Central memory CD8-positive, alpha-beta T cell (primary cell): ENCODE measurements around the gene UBE2Z.

ENCODE experiments used
- ATAC-seq: fragments of 150-1000 bp; cut with Tn5 transposase; replicated peaks from 2 replicates; pipeline ENCODE4 v1.10.0; 2022; ENCODE audit warnings: mild to moderate bottlenecking, moderate FRiP score, moderate number of reproducible peaks; ENCODE audit not compliant: poor library complexity, severe bottlenecking; ENCODE audit errors: extremely low read depth
- DNase-seq, 2 donors: peaks; one replicate each; pipeline ENCODE4 v3.0.0; 2021; ENCODE audit warnings: low spot score in 2 of 2
- H3K27ac Mint-ChIP-seq: one replicate; pipeline ENCODE4 v1.8.0; 2022; ENCODE audit warnings: low read depth, mild to moderate bottlenecking, moderate library complexity, mixed read lengths
- H3K27me3 Mint-ChIP-seq: one replicate; pipeline ENCODE4 v1.8.0; 2022; ENCODE audit warnings: mixed read lengths
- H3K36me3 Mint-ChIP-seq: one replicate; pipeline ENCODE4 v1.8.0; 2022; ENCODE audit warnings: mild to moderate bottlenecking, moderate library complexity, mixed read lengths; ENCODE audit not compliant: insufficient read depth
- H3K4me1 Mint-ChIP-seq: one replicate; pipeline ENCODE4 v1.8.0; 2022; ENCODE audit warnings: mixed read lengths
- H3K4me3 Mint-ChIP-seq: one replicate; pipeline ENCODE4 v1.8.0; 2022; ENCODE audit warnings: mild to moderate bottlenecking, moderate library complexity, mixed read lengths
- H3K9me3 Mint-ChIP-seq: one replicate; pipeline ENCODE4 v1.8.0; 2022; ENCODE audit warnings: mixed read lengths

The UBE2Z gene

GRCh38 chr17:48882272-48882671 is 25.9 kb upstream of the UBE2Z start:
- Mint-ChIP-seq H3K36me3 (no peaks in the 10 kb centered on the region), H3K27ac (no peak overlapping the region), H3K9me3 (no peaks in the 10 kb centered on the region), H3K27me3 (no peaks in the 10 kb centered on the region), H3K4me3 (no peak overlapping the region), H3K4me1 (no peaks in the 10 kb centered on the region)
- DNase-seq (no peak), ATAC-seq (no peak)

DNA sequence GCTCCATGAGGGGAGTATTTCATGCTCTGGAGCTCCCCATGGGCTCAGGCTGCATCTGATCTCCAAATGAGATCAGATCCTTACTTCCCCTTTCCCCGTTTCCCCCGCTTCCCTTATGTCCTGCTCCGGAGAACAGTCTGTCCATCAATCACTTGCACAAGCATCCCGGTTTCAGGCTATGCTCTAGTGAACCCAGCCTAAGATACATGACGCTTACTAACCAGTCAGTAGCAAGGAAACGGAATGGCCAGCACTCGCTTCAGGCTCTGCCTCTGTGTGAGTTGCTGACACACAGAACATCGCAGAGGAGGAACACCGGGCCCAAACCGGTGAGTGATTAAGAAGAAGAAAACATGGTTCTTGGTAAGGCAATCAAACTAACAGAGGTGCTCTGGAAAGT is 25.0 kb upstream of the UBE2Z start:
- Mint-ChIP-seq H3K4me1 (no peaks in the 10 kb centered on the region), H3K4me3 (no peak overlapping the region), H3K9me3 (no peaks in the 10 kb centered on the region), H3K27me3 (no peaks in the 10 kb centered on the region), H3K36me3 (no peaks in the 10 kb centered on the region), H3K27ac (no peak overlapping the region)
- DNase-seq, result no peak
- ATAC-seq, result no peak

DNA sequence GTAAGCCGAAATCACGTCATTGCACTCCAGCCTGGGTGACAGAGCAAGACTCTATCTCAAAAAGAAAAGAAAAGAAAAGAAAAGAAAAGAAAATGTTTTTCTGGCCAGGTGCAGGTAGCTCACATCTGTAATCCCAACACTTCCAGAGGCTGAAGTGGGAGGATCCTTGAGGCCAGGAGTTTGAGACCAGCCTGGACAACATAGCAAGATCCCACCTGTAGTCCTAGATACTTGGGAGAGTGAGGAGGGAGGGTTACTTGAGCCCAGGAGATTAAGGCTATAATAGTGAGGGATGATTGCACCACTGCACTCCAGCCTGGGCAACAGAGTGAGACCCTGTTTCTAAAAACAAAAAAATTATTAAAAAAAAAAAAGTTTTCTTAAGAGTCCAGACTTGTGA is 18.1 kb upstream of the UBE2Z start:
- Mint-ChIP-seq H3K4me1 (peaks cover 22% of the 10 kb centered on the region), H3K27ac (no peak overlapping the region), H3K27me3 (no peaks in the 10 kb centered on the region), H3K4me3 (no peak overlapping the region), H3K36me3 (peaks cover 19% of the 10 kb centered on the region), H3K9me3 (no peaks in the 10 kb centered on the region)
- ATAC-seq (no peak), DNase-seq (no peak)

DNA sequence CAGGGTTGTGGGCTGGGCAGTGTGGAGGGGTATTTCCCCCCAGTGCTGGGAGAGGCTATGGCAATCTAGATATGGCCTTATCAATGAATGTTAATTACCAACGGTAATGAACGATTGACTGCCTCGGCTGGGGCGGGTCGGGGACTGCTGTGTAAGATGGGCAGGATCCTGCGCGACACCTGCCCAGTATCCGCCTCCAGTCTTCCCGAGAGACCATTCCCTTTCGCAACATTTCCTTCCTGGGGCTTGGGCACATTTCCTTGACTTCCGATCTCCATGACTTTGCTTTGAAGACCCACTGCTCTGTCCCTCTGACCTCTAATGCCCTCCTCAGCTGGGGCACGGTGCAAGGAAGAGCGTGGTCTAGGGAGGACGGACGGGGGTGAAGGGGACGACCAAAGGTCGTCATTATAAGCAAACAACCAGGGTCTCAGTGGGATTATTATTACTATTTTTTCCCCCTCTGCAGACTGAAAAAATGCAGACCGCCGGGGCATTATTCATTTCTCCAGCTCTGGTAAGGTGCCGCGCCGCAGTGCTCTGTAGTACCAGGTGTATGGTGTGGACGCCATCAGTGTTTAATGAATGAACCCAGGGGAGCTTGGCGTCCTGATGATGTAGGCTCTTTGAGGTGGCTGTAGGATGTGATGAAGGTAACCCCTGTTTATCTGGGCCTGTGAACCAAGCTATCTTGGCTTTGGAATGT is 15.1 kb upstream of the UBE2Z start:
- H3K36me3 Mint-ChIP-seq, result peaks cover 28% of the 10 kb centered on the region
- H3K4me1 Mint-ChIP-seq, result peaks cover 22% of the 10 kb centered on the region
- H3K9me3 Mint-ChIP-seq, result no peaks in the 10 kb centered on the region
- H3K27me3 Mint-ChIP-seq, result no peaks in the 10 kb centered on the region
- peak overlapping the region; percentile 94 for H3K27ac Mint-ChIP-seq
- peak; percentile 47 for ATAC-seq
- no peak for DNase-seq
- peak overlapping the region; percentile 88 for H3K4me3 Mint-ChIP-seq

- DNase-seq (no peak), ATAC-seq (no peak)
- H3K4me1 Mint-ChIP-seq, result peaks cover 22% of the 10 kb centered on the region
- peaks cover 30% of the 10 kb centered on the region for H3K36me3 Mint-ChIP-seq
- peak overlapping the region; percentile 88 for H3K4me3 Mint-ChIP-seq
- no peaks in the 10 kb centered on the region for H3K9me3 Mint-ChIP-seq
- no peaks in the 10 kb centered on the region for H3K27me3 Mint-ChIP-seq
- peak overlapping the region; percentile 22 for H3K27ac Mint-ChIP-seq
These were observed 14.3 kb upstream of the UBE2Z start for GRCh38 chr17:48893646-48894508.

- Mint-ChIP-seq H3K27me3 (no peaks in the 10 kb centered on the region), H3K36me3 (peaks cover 30% of the 10 kb centered on the region), H3K9me3 (no peaks in the 10 kb centered on the region), H3K4me1 (peaks cover 22% of the 10 kb centered on the region), H3K4me3 (no peak overlapping the region), H3K27ac (no peak overlapping the region)
- ATAC-seq, result no peak
- no peak for DNase-seq
These were observed 13.3 kb upstream of the UBE2Z start for GRCh38 chr17:48894886-48895285.

DNA sequence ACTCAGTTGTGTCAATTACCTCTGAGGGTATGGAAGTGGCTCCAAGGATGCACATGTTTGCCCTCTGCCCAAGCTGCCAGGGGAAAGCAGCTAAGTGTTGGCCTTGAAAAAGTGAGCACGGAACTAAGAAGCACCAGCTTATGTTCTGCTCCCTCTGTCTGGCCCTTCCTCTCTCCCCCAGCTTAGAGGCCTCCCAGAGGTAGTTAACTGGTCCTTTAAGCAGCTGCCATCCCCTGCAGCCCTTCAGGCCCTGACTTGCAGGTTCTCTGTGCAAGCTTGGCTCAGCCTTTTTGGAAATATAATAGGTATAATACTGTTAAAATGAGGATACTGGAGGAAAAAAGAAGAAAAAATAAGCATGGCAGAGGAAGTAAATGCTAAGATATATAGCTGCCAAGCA is 7.0 kb upstream of the UBE2Z start:
- no peaks in the 10 kb centered on the region for H3K27me3 Mint-ChIP-seq
- H3K27ac Mint-ChIP-seq, result no peak overlapping the region
- H3K9me3 Mint-ChIP-seq, result no peaks in the 10 kb centered on the region
- no peak overlapping the region for H3K4me3 Mint-ChIP-seq
- DNase-seq, result no peak
- no peaks in the 10 kb centered on the region for H3K4me1 Mint-ChIP-seq
- peaks cover 7% of the 10 kb centered on the region for H3K36me3 Mint-ChIP-seq
- ATAC-seq, result no peak

DNA sequence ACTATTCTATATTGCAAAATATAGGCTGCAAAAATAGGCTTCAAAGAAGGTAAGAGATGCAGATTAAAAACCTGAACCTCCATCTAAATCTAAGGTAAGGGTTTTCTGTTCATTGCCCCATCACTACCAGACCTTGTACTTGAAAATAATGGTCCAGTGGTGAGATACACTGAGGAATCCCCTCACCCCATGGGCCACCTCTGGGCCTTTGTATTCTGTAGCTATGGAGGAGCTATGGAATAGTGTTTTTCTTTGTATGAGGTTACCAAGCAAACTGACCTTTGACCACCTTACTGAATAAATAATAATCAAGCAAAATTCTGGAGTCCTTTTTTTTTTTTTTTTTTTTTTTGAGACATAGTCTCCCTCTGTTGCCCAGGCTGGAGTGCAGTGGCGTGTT is 4.8 kb upstream of the UBE2Z start:
- ATAC-seq (no peak), DNase-seq (no peak)
- Mint-ChIP-seq H3K27me3 (no peaks in the 10 kb centered on the region), H3K27ac (no peak overlapping the region), H3K36me3 (peaks cover 8% of the 10 kb centered on the region), H3K4me1 (peaks cover 8% of the 10 kb centered on the region), H3K9me3 (no peaks in the 10 kb centered on the region), H3K4me3 (no peak overlapping the region)

DNA sequence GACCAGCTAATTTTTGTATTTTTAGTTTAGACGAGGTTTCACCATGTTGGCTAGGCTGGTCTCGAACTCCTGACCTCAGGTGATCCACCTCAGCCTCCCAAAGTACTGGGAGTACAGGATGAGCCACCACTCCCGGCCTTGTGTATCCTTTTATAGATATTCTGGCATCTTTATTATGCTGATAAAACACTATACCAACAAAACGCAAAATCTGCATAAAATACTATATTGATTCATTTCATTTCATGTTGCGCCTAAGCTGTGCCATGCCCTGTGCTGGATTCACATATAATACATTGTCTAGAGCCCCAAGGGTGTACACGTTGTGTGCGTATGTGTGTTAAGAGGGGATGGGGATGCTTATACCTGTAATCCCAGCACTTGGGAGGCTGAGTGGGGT is 3.8 kb upstream of the UBE2Z start:
- Mint-ChIP-seq H3K9me3 (no peaks in the 10 kb centered on the region), H3K4me1 (peaks cover 14% of the 10 kb centered on the region), H3K36me3 (peaks cover 8% of the 10 kb centered on the region), H3K4me3 (no peak overlapping the region), H3K27me3 (no peaks in the 10 kb centered on the region), H3K27ac (no peak overlapping the region)
- DNase-seq (no peak), ATAC-seq (no peak)

DNA sequence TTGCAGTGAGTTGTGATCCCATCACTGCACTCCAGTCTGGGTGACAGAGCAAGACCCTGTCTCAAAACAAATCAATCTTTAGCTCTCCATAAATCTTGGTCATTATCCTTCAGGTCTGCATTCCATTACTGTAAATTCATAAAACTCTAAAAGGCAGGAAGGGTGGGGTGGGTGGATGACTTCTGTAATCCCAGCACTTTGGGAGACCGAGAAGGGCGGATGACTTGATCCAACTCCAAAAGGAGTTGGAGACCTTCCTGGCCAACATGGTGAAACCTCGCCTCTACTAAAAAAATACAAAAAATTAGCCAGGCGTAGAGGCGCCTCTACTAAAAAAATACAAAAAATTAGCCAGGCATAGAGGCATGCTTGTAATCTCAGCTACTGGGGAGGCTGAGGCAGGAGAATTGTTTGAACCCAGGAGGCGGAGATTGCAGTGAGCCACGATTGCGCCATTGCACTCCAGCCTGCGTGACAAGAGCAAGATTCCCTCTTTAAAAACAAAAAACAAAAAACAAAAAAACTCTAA is 2.2 kb upstream of the UBE2Z start:
- no peak overlapping the region for H3K27ac Mint-ChIP-seq
- H3K27me3 Mint-ChIP-seq, result no peaks in the 10 kb centered on the region

GRCh38 chr17:48907713-48908046 is 527 bp upstream of the UBE2Z start:
- no peak for DNase-seq
- peaks cover 46% of the 10 kb centered on the region for H3K4me1 Mint-ChIP-seq
- peak; percentile 9 for ATAC-seq
- no peaks in the 10 kb centered on the region for H3K9me3 Mint-ChIP-seq
- H3K36me3 Mint-ChIP-seq, result peaks cover 20% of the 10 kb centered on the region
- H3K27me3 Mint-ChIP-seq, result no peaks in the 10 kb centered on the region
- peak overlapping the region; percentile 89 for H3K4me3 Mint-ChIP-seq
- peak overlapping the region; percentile 89 for H3K27ac Mint-ChIP-seq

More for the DNA sequence above, 2.2 kb upstream of the UBE2Z start:
- peaks cover 30% of the 10 kb centered on the region for H3K4me1 Mint-ChIP-seq
- no peaks in the 10 kb centered on the region for H3K9me3 Mint-ChIP-seq
- H3K36me3 Mint-ChIP-seq, result peaks cover 8% of the 10 kb centered on the region
- no peak overlapping the region for H3K4me3 Mint-ChIP-seq
- DNase-seq, result no peak
- ATAC-seq, result no peak

GRCh38 chr17:48908853-48909394 is 717 bp downstream of the UBE2Z start:
- Mint-ChIP-seq H3K4me1 (peaks cover 58% of the 10 kb centered on the region), H3K4me3 (peak overlapping the region; percentile 89), H3K27ac (peak overlapping the region; percentile 89), H3K27me3 (no peaks in the 10 kb centered on the region), H3K36me3 (peaks cover 31% of the 10 kb centered on the region), H3K9me3 (no peaks in the 10 kb centered on the region)
- ATAC-seq (peak; percentile 40), DNase-seq (peak; percentile 54 to 59)

GRCh38 chr17:48909783-48910182 is 1.6 kb downstream of the UBE2Z start:
- Mint-ChIP-seq H3K9me3 (no peaks in the 10 kb centered on the region), H3K27me3 (no peaks in the 10 kb centered on the region), H3K4me1 (peaks cover 67% of the 10 kb centered on the region), H3K27ac (peak overlapping the region; percentile 89), H3K4me3 (peak overlapping the region; percentile 89), H3K36me3 (peaks cover 36% of the 10 kb centered on the region)
- ATAC-seq, result no peak
- DNase-seq, result no peak
